Measurements from ENCODE around the gene WDFY3.
"Not testable (repeated sequence)": the region's sequence is repeated elsewhere in the genome, so short reads cannot be mapped to it uniquely, and the experiment has no call there.

Gene WDFY3

DNA sequence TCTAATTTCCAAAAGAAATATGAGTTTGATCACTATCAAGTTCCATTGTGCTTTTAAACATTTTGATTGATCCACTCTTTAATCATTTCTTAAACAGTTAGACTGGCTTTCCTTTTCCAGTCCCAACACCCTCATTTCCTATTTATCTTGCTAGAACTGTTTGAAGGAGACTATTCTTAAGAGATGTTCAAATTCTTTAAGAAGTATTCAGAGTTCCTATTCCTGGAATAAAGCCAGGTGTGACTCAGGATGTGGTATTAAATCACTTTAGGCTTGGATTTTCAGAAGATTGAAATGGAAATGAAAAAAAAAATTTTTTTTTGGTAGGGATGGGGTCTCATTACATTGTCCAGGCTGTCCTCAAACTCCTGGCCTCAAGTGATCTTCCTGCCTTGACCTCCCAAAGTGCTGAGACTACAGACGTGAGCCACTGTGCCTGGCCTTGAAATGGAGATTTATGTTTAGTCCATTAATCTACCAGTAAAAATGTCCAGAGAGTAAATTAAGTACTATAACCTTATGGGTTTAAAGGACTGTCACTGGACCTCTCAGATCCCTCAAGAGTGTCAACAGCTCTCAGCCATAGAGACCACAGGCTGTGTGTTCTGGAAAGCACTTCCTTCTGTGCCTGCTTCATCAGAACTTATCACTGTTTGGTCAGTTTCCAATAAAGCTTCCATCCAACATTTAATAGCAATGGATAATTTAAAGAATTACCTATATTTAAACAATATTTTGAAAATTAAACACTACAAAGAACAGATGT lies 292.8 kb downstream of the WDFY3 start:
- no peak for DNase-seq (ENCODE audit: low read depth in 2 of 2)

DNA sequence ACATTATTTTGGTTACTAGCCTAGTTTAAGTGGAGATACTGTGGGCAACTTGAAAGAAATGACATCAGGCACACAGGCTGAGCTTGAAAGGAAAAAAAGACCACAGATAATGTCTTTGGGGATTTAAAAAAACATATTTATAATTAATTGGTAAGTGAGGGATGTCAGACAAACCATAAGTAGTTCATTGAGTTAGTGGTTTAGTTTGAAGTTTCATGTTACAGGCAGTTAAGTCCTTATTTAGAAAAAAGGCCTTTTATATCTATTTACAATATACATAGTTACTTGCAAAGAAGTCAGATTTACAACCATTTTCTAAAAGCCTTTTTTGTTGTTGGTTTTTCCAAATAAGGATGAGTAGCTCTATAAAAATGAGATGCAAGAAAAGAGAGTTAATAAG lies 294.3 kb downstream of the WDFY3 start:
- no peak for DNase-seq (ENCODE audit: low read depth in 2 of 2)

DNA sequence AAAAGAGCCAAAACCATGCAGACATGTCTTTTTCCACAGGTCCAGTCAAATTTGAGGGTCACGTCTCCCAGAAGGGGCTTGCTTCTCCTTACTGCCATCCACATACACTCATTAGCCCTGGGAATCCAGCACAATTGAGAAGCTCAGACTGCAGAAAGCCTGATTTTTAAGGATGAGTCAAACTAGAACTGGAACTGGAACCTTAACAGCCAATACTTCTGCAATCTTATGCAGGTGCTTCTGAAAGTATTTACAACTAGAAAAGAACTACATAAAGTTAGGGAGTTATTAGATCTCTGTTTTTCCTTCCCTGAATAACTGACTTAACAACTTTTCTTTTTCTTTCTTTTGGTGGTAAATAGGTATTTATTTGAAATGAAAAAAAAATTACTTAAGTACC lies 297.3 kb downstream of the WDFY3 start:
- no peak for DNase-seq (ENCODE audit: low read depth in 2 of 2)

DNA sequence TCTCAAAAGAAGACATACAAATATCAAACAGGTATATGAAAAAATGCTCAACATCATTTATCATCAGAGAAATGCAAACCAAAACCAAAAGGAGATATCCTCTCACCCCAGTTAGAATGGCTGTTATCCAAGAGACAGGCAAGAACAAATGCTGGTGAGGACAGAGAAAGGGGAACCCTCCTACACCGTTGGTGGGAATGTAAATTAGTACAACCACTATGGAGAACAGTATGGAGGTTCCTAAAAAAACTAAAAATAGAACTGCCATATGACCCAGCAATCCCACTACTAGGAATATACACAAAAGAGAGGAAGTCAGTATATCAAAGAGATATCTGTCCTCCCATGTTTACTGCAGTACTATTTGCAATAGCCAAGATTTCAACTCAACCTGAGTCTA lies 300.1 kb downstream of the WDFY3 start:
- DNase-seq (ENCODE audit: low read depth in 2 of 2), result no peak

DNA sequence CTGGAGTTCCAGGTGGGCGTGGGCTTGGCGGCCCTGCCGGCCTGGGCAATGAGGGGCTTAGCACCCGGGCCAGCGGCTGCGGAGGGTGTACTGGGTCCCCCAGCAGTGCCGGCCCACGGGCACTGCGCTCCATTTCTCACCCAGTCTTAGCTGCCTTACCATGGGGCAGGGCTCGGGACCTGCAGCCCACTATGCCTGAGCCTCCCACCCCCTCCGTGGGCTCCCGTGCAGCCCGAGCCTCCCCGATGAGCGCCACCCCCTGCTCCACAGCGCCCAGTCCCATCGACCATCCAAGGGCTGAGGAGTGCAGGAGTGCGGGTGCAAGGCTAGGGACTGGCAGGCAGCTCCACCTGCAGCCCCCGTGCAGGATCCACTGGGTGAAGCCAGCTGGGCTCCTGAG lies 301.7 kb downstream of the WDFY3 start:
- not testable (repeated sequence) for DNase-seq (ENCODE audit: low read depth in 2 of 2)

DNA sequence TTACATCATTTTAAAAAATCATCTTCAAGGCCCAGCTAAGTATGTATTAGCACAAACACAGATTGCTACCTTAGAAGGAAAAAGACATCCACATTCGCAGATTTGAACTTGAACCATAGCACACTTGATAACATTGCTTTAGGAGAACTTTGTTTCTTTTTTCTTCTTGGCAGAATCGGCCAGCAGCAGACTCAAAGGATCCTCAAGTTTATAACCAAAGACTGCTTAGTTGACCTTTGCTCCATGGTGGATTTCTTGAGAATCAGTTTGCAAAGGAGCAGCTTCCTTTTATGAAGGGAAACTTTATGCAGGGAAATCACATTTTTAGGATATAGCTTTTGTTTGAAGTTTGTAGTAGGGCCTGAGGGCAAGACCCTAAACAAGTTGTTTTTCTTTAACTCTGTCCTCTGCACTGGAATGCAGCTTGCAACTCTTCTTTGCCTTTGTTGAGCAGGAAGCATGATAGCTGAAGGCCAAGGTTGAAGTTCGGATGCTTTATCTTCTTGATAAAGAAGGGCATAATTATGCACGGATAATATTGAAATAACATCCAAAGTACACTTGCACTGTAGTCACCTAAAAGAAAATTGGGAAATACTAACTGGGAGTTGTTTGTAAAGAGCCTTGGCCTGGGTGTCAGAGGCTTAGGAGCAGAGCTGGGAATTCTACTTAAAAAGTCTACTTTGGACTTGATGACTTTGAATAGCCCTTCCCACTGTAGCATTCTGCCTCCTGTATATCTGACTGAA lies 305.1 kb downstream of the WDFY3 start:
- DNase-seq (ENCODE audit: low read depth in 2 of 2), result no peak

DNA sequence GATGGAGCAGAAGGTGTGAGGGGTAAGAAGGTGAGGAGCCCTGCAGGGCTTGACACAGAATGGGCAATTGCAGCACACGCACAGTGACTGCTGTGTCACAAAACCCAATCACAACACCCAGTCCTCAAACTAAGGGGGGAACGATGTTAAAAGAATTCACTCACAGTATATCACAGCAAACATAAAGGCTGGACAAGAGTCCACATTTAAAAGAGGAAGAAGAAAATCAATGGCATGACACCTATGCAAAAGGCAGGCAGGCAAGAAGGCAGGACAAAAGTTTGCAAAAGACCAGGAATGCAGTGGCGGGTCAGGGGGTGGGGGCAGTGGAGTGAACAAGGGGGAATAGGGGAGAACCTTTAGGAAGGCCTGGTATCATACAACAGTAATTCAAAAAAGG lies 305.9 kb downstream of the WDFY3 start:
- no peak for DNase-seq (ENCODE audit: low read depth in 2 of 2)

DNA sequence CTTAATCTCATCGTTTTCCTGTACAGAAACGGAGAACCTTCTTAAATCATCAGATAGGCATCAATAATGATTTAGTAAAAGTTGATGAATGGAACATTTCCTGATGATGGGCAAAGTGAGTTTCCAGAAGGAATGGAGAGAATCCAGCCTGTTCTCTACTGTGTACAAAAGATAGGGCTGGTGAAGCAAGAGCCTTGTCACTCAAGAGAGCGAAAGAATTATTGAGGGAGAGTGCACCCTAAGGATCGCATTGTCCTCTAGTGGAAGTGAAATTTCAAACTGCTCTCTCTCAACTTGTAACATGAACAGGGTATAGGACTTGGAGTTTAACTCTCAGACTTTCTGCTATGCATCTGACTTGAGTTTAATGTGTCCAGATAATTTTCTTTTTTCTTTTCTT lies 314.0 kb downstream of the WDFY3 start:
- no peak for DNase-seq (ENCODE audit: low read depth in 2 of 2)

DNA sequence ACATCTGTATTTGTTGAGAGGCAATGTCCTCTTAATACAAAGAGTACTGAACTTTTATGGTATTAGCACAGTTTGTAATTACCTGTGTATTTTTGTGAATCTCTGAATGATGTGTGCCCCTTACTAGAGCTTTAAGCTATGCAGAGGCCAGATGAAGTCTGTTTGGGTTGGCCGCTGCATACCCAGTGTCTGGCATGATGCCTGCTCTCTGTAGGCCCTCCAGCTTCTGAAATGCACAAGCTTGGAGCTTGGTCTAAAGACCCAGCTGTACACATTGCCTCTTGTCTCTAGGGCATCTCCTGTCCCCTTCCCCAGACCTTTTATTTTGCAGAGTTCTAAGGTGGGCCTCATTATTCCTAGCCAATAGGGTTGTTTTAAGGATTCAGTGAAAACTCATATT lies 315.0 kb downstream of the WDFY3 start:
- DNase-seq (ENCODE audit: low read depth in 2 of 2), result no peak

DNA sequence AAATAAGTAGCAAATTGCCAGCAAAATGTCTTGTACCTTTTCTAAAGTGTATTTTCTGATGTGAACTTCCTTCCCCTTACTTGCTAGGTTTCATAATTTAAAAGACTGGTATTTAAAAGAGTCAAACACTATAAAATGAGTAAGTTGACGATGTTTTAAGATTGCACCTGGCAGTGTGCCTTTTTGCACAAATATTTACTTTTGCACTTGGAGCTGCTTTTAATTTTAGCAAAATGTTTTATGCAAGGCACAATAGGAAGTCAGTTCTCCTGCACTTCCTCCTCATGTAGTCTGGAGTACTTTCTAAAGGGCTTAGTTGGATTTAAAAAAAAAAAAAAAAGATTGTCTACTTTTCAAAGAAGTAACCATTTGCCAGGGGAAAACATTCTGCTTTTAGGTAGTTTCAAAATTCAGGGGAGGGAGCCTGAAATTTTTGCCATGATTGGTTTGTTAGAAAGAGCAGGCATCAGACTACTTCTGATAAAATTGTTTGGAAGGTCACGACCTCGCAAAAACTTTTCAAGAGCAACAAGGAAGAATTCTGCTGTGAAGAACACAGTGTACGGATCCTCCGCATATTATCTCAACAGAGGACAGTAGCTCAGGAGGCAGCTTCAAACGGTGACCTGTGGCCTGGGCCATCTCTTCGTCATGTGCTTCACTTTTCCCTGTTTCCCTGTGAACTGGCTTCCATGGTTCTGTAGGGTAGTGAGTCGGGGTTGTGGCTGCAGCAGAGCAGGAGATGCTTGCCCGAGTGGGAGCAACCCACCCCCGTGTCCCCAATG lies 317.4 kb downstream of the WDFY3 start:
- DNase-seq (ENCODE audit: low read depth in 2 of 2), result no peak

DNA sequence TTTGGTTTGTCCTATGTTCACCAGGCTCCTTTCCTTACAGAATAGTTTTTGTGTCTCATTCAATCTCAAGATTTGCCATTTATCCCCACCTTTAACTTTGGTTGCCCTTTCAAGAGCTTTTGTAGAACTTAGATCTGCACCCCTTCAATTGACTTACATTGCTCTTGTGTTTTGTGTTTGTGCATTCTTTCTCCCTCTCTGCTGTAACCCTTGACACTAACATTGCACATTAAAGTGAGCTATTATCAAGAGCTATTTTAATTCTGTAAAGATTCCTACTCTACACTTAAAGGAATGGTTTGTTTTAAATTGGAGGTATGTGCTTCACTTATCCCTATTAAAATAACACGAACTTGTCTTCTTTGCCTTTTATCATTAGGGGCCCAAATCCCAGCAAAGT lies 318.3 kb downstream of the WDFY3 start:
- DNase-seq (ENCODE audit: low read depth in 2 of 2), result no peak

DNA sequence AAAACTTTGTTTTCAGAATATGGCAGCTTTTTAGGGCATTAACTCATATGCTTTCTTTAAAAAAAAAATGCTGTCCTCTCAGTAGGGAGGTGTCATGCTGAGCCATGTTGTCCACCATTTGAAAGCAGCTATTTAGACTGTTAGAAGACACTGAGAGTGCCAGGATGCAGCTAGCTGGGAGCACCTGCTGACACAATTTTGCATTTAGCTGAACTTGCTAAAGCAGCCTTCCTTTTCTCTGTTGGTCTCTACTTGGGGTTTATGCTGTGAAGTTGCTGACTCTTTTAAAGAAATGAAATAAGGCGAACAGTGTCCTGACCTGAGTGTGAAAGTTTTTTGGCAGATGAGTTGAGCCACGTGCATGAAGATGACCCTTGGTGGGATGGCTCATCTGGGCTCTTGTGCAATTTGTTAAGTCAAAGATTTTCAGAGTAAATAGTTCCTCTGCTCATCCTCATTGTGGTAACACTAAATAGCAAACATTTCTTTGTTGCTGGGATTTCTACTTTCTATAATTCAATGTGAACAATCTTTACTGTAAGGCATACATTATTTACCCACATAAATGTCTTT lies 319.1 kb downstream of the WDFY3 start:
- DNase-seq (ENCODE audit: low read depth in 2 of 2), result no peak

DNA sequence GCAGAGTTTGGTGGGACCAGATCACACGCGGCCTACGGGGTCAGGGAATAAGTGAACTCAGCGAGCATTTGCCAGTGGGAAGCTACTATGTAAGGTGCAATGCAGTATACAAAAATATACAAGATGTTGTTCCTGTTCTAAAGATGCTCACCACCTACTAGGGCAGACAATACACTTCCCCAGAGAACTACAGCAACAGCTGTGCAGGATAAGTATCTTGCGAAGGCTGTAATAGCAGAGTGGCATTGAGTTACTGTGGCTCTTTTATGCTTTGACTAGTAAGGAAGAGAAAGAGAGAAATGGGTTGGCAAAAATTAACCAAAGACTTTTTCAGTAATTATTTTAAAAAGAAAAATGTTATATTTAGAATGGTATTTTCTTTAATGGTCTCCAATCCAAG lies 322.4 kb downstream of the WDFY3 start:
- no peak for DNase-seq (ENCODE audit: low read depth in 2 of 2)

DNA sequence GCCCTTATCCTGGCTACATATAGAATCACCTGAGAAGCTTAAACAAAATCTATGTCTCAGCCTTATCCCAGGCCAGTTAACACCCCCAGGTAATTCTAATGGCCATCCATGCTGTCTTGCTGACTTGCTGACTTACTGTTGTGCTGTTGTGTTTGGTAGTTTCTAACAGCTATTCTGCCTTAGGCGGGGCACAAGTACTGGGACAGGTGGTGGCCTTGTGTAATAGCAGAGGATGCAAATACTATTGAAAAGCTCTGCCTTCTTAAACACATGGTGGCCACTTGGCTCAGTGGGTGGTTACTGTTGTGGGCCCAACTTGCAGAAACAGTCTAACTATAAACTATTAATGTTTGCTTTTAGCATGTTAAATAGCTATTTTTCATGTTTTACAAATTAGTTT lies 327.3 kb downstream of the WDFY3 start:
- no peak for DNase-seq (ENCODE audit: low read depth in 2 of 2)

DNA sequence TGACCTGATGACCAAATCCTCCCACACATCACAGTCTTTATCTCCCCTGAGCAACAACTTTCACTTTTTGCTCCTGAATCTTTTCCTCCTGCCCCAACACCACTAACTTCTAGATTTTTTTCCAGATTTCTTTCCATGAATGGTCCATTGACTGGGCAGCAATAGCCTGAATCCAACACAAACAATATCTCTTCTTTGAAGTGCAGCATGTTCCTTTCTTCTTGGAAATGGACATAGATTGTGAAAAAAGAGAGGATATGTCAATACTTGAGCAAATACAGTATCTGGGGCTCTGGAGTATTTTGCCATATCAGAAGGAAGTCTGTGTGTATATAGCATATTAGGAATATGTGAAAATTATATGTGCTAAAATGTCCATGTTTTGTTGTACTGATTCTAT lies 328.4 kb downstream of the WDFY3 start:
- no peak for DNase-seq (ENCODE audit: low read depth in 2 of 2)

DNA sequence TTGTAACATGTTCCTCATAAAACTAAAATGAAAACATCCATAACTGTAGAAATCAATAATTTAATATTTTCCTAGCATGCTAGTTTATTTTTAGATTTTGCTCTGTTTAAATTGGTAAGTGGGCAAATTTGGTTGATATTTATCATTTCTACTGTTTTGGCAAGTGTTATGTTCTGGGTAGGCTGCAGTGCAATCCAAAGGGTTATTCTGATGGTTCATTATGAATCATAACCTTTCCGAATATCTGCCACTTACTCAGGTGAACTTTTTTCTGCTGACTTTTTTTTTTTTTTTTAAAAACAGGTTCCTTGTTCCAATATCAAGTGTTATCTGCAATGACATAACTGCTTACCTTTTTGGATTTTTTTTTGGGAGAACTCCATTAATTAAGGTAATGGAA lies 331.5 kb downstream of the WDFY3 start:
- no peak for DNase-seq (ENCODE audit: low read depth in 2 of 2)

DNA sequence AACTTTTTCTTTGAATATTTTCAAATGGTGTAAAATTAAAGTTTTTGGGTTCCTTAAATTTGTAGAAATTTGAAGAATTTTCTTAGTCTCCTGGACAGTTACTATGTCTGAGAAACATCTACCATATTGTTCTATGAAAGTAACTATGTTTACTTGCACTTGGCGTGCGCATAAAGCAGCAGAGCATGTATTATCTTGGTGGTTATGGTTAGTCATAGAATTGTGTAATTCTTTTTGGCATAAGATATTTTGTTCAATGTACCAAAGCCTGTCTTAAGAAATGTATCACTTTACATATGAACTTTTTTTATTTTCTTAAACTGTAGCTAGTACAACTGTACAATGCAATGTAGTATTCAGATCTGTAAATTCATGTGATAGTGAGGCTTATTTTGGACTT lies 334.4 kb downstream of the WDFY3 start:
- DNase-seq (ENCODE audit: low read depth in 2 of 2), result no peak

DNA sequence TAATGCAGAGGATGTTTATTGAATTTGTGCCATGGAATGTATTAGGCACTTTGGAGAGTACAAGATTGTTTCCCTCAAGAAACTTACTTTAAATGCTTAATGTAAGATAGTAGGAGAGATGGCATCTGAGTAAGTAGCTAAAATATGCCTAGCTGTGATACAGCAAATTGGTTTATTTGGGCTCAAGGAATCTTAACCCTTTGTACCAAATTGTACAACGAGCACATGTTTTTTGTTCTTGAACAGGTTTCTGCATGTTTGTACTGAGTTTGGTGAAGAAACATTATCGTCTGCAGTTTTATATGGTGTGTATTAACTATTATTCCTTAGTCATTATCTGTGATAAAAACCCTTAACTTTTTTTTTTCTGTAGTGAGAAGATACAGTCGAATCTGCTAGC lies 334.9 kb downstream of the WDFY3 start:
- DNase-seq (ENCODE audit: low read depth in 2 of 2), result no peak

DNA sequence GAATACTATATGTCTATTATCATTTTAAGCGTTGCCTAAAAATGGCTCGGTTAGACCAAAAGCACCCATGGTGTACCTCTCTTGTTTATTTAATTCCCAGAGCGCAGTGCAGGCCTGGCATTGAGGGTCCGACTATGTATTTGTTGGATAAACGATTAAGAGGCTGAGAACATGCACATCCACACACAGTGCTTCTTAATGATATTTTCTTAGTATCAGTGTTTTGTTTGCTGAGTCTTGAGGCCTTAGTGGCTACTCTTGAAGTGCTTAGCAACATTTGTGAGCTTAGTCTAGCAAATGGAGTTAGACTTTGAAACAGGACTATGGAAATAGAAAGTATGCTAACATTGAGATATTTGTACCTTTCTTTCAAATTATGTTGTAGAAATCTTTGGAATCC lies 339.8 kb downstream of the WDFY3 start:
- no peak for DNase-seq (ENCODE audit: low read depth in 2 of 2)

DNA sequence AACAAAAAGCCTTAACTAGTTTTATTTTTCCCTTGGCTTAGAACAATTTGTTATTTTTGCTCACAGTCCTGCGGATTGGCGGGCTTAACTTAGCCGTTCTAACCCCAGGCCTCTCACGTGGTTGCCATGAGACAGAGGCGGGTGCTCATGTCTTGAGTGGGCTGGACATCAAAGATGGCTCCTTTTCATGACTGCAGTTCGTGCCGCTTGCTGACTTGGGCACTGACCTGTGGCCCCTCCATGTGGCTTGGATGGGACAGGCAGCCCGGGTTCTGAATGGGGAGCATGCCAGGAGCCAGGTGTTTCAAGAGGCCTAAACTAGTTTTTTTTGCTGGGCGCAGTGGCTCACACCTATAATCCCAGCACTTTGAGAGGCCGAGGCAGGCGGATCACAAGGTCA lies 342.8 kb downstream of the WDFY3 start:
- DNase-seq (ENCODE audit: low read depth in 2 of 2), result no peak

DNA sequence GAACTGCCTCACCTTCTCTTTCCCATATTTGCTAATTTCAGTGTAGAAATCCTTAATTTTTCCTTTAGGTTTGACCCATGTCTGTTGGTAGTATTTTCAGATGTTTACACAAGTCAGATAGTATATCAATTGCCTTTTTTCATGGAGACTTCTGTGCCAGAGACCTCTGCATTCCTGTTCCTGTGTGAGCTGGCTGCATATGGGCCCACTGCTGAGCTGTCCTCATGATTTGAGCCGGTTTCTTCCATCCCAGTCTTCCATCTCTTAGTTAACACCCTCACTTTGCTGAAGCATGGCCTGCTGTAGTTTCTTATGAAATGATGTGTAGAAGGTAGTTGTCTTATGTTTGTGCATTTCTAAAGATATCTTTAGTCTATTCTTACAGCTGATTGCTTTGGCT lies 343.5 kb downstream of the WDFY3 start:
- no peak for DNase-seq (ENCODE audit: low read depth in 2 of 2)

Data from stimulated activated CD8-positive, alpha-beta memory T cell treated with anti-CD3 and anti-CD28 coated beads, Interleukin-15, amount 100 ng/mL, for 4 hours (primary cell).